ENCODE measurements around the gene BPHL.
"Not testable (repeated sequence)": the region's sequence is repeated elsewhere in the genome, so short reads cannot be mapped to it uniquely, and the experiment has no call there.

The BPHL gene

DNA sequence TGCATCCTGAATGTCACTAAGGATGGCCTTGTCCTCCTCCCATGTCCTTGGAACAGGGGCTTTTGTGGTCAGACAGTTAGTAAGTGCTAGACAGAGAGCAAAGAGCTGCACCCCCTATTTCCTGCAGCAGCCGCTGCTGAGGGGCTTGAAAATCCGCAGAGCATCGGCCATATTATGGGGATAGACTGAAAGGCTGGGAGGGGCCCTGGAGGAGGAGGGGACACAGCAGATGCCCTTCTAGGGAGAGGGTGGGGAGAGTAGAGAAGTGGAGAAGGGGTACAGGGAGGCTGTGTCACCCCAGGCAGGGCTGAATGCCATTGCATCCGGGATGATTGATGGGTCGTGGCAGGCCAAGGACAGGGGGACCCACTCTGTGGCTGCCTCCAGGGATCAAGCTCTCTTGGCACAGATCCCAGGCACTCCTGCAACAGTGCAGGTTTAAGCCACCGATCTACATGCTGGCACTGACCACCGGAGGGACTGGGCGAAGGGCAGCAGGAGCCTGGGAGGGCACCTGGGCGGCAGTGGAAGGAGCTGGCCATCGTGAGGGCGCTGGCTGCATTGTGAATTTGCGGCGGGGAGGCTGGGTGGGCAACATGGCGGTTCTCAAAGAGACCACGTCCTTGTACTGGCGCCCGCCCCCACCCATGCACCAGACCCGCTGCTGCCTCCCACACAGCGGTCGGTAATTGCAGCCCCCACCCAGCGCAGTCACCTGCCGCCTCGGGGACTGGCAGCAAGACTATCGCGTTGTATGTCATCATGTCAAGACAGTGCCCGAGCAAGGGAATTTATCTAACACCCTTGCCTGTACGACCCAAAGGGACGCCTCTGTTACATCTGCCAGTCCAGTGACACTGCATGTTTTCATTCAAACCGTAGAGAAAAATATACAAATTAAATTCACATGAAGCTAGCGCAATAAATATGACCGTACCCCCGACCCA is 37.9 kb downstream of the BPHL start:
- not testable (repeated sequence) for DNase-seq (ENCODE audit: low spot score)

DNA sequence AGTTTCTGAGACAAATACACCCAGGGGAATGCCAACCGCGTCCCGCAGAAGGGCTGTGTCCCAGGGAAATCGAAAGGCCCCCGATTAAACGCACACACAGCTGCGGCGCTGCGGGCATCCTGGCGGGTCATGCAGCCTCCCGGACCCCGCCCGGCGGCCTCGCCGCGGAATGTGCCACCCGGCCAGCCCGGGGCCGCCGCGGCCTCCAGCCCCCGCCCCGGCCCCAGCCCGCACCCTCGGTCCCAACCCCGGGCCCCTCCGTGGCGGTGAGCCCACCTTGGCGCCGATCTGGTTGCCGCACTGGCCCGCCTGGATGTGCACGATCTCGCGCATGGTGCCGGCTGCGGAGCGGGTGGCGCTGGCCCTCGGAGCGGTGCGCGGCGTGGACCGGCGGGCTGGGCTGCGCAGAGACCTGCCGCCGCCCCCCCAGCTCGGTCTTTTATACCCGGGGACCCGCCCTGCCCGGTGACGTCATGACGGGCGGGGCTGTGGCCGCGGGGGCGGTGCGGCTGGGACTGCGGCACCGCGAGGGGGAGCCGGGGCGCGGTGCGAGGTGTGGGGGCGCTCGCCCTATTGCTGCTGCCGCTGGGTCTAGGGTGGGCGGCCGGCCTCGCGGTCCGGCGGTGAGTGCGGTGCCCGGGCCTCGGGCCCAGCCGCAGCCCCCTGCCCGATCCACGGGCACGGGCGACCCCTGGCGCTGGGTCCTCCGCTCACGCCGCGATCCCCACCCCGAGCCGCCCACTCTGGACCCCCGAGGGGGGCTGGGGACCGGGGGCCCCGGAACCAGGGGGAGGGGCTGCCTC is 38.8 kb downstream of the BPHL start, which contains the start of gene TUBB2A:
Gene TUBB2A (minus strand): TSS at position 414 of the 803 bp plus-strand sequence. CDS start 81 bp downstream, at position 333.
- DNase-seq (ENCODE audit: low spot score): peak; percentile 83

DNA sequence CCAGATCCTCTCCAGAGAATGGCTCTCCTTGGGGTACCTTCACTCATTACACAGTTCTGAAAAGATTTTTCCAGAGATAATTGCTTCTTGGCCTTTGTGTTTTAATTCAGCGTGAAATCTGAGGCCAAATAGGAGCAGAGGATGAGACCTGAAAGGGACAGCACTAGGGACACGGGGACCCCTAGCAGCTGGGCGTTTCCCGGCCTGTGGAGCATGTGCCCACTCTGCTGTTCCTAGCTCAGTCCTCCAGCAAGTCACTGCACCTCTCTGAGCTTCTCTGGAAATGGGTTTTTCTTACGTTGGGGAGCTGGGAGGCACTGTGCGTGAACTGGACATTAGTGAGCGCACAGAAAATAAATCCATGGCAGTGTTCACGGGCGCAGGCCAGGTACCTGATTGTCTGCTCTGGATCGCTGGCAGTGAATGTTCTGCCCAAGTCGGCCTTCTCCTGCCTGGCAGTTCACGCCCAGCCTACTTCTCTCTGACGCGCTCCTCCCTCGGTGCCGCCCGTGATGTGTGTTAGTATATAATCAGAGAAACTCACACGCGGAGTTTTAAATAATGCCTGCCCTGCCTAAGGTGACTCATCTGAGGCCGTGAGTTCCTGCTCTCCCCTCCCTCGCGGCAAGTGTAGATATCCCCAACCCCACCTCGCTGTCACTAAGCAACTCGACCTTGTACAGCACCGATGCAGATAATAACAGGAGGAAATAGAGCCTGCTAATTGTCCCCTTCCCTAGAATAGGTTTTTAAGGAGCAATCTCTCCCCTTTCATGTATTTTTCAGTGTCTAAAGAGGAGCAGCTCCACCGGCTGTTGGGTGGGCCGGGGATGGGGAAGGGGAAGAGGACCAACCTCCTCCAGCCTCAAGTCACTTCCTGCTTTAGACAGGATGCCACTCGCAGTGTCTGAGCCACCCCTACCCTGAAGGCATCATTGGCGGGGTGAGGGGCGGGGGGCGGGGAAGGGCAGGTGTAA is 41.6 kb downstream of the BPHL start:
- no peak for DNase-seq (ENCODE audit: low spot score)

DNA sequence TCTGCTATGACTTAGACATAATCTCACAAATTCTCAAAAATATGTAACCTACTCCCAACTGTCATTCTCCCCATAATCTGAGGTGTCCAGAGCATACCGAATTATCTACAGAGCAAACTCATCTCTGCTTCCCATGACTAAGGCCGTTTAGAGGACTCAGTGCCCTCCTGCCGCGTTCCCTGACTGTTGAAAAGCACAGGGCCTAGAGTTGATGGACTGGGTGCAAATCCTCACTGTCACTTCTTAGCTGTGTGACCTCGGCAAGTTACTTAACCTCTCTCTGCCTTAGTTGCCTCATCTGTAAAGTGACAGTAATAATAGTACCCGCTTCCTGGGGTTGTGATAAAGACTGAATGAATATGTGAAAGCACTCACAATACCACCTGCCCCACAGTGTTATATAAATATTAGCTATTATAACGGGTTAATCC is 43.6 kb downstream of the BPHL start:
- no peak for DNase-seq (ENCODE audit: low spot score)

DNA sequence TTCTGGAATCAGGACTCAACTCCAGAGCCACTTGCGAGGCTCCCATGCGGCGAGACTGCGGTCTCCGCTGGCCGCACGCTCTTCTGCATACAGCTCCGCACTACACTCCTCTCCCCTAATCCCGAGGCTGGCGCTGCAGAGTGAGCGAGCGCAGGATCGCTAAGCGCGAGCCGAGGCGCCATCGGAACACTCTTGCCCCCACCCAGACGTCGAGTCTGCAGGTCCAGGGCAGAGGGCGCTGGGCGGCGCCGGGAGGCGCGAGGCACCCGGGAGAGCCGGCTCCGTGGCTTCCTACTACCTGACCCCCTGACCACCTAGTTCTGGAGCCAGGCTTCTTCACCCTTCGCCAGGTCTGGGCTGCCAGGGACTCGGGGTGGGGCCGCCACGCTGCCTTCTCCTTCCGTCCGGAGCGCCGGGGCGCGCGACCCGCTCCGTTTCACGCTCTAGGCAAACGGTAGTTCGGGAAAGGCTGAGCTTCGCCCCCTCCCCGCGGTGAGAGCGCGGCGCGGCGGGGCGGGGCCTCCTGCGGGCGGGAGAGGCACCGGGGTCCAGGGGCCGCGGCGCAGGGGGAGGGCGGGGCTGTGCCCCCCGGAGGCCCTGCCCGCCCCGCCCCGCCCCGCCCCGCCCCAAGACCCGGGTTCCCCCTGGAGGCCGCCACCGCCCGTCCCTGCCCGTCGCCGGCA is 44.2 kb downstream of the BPHL start:
- DNase-seq (ENCODE audit: low spot score): peak; percentile 71

DNA sequence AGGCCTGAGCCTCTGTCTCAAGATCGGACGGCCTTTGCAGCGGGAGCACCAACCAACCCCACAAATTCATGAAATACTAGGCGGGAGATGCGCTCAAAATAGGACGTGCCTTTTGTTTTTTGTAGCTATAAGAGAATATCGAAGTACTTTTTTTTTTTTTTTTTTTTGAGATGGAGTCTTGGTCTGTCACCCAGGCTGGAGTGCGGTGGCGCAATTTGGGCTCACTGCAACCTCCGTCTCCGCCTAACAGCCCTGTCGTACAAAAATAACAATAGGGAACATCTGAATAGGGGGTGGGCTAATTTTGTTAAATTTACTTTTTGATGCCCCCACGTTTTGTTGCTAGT is 44.7 kb downstream of the BPHL start:
- no peak for DNase-seq (ENCODE audit: low spot score)

DNA sequence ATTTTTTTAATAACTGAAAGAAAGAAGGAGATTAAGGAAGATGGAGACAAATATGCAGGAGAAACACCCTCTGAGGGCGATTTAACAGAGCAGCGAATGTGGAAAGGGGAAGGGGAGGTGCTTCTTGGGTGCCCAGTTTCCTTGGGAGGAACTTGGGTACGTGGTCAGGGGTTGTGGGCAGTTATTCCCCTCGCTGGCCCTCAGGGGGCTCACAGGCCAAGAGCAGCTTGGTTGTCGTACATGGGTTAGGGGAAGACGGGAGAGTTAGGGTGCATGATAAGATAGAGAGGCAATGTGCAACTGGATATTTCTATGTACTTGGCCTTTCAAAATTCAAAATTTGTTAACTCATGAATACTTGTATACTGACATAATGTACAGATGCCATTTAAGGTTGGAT is 45.9 kb downstream of the BPHL start:
- no peak for DNase-seq (ENCODE audit: low spot score)

DNA sequence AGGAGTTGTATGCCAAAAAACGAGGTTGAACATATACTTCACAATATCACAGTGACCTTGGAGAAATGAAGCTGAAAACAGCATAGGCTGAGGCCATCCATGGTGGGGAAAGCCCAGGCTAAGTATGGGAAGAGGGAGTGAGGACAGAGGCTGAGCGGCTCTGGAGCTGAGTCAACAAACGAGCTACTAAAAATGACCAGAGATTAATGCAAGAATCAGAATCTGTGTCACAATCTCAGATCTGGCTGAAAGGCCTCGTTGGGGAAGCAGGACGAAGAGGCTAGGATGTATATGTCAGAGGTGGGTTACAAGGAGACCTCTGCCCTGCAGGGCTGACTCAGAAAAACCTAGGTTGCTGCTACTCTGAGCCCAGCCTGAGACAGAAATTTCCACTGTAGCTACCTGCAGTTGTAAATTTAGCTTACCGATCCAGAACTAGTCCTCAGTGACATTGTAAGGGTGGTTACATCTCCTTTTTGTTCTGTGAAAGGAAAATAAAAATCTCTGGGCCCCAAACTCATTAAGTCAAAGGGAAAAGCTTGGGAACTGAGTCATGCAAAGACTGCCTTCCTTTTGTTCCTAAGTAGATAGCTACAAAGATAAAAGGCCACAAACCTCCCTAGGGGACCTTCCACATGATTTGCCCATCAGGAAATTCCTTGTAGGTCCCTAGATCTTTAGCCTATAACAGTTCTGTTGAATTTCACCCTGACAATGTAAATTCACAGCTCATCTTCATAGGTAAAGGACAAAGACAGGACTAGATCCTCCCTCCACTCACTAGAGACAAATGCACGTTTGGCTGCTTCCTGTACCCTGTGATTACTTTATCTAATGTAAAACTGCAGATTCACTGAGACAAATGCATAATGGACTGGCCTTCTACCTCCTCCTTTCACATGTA is 47.4 kb downstream of the BPHL start:
- DNase-seq (ENCODE audit: low spot score): no peak

DNA sequence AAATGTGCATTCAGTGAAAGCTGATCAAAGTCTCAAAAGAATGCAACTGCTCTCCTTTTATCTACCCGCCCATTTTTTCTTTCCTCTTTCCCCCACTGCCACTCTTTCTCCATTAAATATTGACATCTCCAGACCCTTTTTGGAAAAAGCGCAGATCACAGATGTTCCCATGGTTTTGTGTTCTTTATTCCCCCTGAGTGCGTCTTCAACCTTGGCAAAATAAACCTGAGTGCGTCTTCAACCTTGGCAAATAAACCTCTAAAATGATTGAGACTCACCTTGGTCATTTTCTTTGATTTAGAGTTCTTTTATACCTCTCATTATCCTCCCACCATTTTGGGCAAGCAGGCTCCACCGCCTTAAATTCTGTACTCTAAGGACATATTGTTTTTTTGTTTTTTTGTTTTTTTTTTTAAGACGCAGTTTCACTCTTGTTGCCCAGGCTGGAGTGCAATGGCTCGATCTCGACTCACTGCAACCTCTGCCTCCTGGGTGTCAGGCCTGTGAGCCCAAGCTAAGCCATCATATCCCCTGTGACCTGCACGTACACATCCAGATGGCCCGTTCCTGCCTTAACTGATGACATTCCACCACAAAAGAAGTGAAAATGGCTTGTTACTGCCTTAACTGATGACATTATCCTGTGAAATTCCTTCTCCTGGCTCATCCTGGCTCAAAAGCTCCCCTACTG is 48.2 kb downstream of the BPHL start:
- not testable (repeated sequence) for DNase-seq (ENCODE audit: low spot score)

DNA sequence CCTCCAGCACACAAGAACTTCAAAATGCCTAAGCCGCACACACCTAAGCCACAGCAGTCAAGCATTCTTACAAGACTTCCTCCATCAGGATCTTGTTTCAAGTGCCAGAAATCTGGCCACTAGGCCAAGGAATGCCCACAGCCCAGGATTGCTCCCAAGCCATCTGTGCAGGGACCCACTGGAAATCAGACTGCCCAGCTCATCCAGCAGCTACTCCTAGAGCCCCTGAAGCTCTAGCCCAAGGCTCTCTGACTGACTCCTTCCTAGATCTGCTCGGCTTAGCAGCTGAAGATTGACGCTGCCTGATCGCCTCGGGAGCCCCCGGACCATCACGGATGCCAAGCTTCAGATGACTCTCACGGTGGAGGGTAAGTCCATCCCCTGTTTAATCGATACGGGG is 49.5 kb downstream of the BPHL start:
- DNase-seq (ENCODE audit: low spot score): not testable (repeated sequence)

DNA sequence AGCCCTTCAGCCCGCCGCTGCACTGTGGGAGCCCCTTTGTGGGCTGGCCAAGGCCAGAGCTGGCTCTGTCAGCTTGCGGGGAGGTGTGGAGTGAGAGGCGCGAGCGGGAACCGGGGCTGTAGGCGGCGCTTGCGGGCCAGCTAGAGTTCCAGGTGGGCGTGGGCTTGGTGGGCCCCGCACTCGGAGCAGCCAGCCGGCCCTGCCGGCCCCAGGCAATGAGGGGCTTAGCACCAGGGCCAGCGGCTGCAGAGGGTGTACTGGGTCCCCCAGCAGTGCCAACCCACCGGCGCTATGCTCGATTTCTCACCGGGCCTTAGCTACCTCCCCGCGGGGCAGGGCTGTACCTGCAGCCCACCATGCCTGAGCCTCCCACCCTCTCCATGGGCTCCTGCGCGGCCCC is 52.2 kb downstream of the BPHL start:
- not testable (repeated sequence) for DNase-seq (ENCODE audit: low spot score)

DNA sequence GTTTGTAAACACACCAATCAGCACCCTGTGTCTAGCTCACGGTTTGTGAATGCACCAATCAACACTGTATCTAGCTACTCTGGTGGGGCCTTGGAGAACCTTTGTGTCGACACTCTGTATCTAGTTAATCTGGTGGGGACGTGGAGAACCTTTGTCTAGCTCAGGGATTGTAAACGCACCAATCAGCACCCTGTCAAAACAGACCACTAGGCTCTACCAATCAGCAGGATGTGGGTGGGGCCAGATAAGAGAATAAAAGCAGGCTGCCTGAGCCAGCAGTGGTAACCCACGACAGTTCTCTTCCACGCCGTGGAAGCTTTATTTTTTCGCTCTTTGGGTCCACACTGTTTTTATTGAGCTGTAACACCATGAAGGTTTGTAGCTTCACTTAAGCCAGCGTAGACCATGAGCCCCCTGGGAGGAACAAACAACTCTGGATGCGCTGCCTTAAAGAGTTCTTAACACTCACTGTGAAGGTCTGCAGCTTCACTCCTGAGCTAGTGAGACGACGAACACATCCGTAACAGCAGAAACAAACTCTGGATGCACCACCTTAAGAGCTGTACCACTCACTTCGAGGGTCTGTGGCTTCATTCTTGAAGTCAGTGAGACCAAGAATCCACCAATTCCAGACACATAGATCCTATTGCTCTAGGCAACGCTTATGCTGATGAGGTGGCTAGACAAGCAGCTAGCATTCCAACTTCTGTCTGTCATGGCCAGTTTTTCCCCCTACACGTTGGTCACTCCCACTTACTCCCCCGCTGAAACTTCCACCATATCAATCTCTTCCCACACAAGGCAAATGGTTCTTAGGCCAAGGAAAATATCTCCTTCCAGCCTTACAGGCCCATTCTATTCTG is 53.0 kb downstream of the BPHL start:
- not testable (repeated sequence) for DNase-seq (ENCODE audit: low spot score)

DNA sequence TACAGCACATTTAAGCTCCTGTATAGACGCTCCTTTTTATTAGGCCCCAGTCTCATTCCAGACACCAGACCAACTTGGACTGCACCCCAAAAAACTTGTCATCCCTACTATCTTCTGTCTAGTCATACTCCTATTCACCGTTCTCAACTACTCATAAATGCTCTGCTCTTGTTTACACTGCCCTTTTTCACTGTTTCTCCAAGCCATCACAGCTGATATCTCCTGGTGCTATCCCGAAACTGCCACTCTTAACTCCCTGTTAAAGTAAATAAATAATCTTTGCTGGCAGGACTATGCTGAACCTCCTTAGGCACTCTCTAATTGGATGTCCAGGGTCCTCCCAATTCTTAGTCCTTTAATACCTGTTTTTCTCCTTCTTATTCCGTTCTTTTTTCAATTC is 54.3 kb downstream of the BPHL start:
- DNase-seq (ENCODE audit: low spot score): not testable (repeated sequence)

DNA sequence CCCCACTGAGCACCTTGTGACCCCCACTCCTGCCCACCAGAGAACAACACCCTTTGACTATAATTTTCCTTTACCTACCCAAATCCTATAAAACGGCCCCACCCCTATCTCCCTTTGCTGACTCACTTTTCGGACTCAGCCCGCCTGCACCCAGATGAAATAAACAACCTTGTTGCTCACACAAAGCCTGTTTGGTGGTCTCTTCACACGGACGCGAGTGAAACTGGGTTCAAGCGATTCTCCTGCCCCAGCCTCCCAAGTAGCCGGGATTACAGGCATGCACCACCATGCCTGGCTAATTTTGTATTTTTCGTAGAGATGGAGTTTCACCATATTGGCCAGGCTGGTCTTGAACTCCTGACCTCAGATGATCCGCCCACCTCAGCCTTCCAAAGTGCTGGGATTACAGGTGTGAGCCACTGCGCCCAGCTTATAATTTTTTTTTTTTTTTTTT is 55.2 kb downstream of the BPHL start:
- not testable (repeated sequence) for DNase-seq (ENCODE audit: low spot score)

DNA sequence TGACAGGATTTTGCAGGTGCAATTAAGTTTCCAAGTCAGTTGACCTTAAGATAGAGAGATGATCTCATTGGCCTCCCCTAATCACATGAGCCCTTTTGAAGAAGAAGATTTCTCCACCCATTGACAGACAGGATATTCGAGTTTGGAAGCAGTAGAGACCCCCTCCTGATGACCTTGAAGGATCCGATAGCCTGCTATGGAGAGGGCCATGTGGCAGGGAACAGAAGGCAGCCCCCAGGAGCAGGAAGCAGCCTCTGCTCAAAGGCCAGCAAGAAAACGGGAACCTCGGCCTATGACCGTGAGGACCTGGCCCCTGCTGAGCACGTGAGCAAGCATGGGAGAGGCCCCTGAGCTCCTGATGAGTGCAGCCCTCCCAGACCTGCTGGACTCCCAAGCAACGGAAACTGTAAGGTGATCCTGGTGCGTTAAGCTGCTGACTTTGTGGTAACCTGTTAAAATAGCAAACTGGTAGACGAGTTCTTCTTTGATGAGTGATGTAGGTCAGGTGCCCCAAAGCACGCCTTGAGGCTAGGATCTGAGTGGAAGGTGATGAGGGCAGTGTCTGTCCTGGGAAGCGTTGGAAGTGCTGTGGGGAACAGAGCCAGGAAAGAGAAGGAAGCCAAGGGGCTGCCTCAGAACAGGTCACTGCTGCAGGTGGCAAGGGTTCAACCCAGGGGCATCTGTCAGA is 57.3 kb downstream of the BPHL start:
- no peak for DNase-seq (ENCODE audit: low spot score)

DNA sequence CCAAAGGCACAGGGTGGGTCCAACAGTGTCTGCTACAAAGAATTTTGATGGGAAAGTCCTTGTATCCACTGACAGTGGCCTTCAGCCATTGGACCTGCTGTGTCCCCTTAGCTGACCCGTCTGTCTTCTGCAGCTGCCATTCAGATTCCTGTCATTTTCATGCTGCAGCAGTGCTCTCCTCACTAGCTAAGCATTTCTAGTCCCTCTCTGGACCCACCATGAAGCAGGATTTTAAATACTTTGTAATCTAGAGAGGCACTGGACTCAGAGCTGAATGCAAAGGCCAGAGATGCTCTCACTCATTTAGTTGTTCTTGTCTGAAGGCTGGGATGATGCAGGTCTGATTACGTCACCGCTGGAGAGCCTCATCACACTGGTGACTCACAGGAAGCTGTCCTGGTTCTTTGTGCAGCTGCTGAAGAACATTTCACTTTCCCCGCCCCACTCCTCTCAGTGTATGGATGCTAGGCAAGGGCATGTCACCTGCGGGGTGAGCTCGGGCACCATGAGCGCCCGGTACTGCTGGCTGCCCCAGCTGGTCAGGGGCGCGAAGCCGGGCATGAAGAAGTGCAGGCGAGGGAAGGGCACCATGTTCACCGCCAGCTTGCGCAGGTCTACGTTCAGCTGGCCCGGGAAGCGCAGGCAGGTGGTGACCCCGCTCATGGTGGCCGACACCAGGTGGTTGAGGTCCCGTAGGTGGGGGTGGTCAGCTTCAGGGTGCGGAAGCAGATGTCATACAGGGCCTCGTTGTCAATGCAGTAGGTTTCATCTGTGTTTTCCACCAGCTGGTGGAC is 58.2 kb downstream of the BPHL start:
- DNase-seq (ENCODE audit: low spot score): no peak

DNA sequence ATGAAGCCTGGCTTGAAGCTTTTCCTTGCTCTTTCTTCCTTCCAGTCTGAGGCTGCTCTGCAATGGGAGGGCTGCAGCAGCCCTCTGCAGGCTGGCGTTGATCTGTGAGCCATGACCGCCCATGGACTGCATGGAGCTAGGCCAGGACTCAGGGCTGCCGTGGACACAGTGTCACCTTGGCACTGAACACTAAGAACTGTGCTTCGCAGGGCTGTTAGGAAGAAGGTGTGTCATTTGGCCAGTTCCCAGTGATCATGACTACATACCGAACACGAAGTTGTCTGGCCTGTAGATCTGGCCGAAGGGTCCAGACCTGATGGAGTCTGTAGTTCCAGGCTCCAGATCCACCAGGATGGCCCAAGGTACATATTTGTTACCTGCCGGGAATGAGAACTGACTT is 60.2 kb downstream of the BPHL start:
- DNase-seq (ENCODE audit: low spot score): not testable (repeated sequence)
